GM19099 (cell line): Measurements from ENCODE around the gene ATP9B.

Source experiments
- POLR2A ChIP-seq: IDR thresholded peaks from 3 replicates; pipeline ENCODE4 v1.6.1; 2011; ENCODE audit warnings: low read depth; ENCODE audit not compliant: insufficient read length; ENCODE audit errors: extremely low read depth

The ATP9B gene

DNA sequence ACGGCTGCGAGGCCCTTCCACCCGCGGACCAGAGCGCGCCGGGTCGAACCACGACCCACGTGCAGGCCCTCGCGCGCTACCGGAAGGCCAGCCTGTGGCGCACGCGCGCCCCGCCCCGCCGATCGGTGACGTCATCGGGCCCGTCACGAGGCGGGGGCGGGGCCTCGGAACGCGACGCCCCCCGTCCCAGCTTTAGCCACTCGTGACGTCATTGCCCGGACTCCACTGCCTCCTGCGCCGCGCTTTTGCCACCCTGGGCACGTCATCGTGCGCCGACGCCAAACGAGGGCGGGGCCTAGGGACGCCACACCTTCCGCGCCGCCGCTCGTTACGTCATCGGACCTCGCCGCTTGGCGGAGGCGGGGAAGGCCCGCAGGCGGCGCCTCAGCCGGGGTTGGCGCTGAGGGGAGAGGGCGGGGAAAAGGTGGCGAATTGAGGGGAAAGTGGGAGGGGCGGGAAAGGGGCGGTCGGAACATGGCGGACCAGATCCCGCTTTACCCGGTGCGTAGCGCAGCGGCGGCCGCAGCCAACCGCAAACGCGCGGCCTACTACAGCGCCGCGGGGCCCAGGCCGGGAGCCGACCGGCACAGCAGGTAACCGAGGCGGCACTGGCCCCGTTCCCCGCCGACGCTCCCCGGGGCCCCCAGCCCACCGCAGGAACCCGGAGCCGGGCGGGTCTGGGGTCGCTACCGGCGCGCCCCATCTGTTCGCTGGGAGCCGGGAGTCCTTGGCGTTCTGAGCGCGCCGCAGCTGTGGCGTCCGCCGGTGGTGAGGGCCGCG is at the start of gene ATP9B:
Gene ATP9B, plus strand, starts transcription at position 458 of the 780 bp plus-strand sequence. Its CDS starts 17 bp downstream, at position 475.
- TF ChIP-seq POLR2A, result peak; percentile 60

- TF ChIP-seq POLR2A, result no peak
Measured at GRCh38 chr18:79019881-79020280, 49.3 kb upstream of the ATP9B start.

GRCh38 chr18:79022603-79023002 is 46.6 kb upstream of the ATP9B start:
- no peak for TF ChIP-seq POLR2A

DNA sequence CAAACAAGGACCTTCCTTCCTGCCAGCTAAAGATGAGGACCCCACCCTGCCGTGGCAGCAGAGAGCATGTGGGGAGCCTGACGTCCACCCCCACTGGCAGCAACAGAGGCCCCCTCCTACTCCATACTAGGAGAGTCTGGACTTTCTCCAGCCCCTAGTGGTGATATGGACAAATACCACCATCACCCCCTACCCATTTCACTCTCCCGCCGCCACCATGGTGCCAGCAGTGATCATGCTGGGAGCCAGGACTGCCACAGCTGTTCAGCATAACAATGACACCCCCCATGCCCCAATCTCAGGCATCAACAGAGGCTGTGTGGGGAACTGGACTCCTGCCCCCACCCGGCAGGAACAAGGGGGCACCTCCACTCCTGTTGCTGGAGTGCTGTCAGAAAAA is 42.7 kb upstream of the ATP9B start:
- no peak for TF ChIP-seq POLR2A

DNA sequence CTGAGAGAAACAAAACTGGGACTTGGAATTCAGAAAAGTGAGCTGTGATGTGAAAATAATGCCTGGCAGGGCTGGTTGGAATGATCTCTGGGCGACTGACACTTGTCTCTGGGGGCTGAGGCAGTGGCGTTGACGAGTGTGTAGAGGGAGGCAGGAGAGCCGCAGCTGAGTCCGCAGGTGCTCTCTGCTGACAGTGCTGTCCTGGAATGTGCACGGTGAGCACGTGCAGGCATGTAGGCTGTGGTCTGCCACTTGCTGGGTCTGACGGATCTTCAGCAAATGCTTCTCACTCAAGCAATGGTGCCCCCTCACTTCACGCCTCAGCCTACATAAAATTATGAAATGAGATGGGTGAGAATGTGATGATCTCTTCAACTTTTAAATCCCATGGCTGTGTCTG is 38.5 kb upstream of the ATP9B start:
- TF ChIP-seq POLR2A, result no peak

DNA sequence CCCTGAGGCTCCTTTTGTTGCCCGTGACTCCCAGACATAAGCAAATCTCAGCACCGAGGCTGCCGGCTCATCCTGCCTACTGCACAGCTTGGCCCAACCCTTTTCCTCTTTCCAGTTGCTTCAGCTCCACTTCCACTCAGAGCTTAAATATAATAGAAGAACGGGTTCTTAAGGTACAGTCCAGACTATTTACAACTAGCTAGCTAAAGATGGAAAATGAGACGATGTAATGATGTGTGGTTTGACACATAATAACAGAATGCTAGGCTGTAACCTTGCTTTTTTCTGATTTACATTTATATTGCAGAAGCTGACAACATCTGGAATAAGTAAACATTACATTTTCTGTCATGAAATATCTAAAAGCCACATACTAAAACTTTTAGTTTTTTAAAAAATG is 26.9 kb upstream of the ATP9B start:
- TF ChIP-seq POLR2A, result no peak

DNA sequence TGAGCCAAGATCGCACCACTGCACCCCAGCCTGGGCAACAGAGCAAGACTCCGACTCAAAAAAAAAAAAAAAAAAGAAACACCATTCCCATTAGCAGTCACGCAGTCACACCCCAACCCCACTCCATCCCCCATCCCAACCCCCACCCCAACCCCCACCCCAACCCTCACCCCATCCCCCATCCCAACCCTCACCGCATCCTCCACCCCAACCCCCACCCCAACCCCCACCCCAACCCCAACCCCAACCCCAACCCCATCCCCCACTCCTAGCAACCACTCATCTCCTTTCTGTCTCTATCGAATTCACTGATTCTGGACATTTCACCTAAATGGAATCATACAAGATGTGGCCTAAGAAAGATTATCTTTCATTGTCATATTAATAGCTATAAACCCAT is 25.9 kb upstream of the ATP9B start:
- TF ChIP-seq POLR2A, result no peak

GRCh38 chr18:79046522-79046921 is 22.7 kb upstream of the ATP9B start:
- TF ChIP-seq POLR2A, result no peak

DNA sequence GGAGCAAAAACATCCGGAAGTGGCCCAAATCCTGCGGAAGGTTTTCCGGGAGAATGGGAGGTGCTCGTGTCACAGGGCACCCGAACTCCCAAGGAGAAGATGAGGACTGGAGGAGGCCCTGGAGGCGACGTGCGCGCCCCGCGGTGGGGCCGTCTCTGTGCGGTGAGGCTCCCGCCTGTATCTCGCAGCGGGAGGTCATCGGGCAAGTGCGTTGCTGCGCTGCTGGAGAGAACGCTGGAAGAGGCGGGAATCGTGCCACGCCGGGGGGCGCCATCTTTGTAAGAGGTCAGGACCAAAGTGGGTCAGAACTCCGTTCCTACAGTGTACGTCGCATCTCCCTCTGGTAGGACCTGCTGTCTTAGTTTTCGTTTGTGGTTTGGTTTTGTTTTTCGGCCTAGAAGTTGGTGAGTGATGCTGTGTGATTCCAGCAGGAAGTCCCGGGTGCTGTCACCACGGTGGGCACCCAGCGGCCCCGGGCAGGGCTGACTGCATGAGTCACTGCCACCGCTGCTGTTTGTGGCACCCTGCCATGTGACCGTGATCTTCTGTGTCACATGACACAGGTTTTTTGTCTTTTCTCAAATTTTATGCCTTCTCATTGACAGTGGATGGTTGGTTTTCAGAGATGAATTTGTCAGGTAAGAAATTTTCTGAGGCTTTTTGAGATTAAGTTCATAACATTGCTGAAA is 21.5 kb upstream of the ATP9B start:
- TF ChIP-seq POLR2A, result no peak

GRCh38 chr18:79048245-79048632 is 21.0 kb upstream of the ATP9B start:
- TF ChIP-seq POLR2A, result no peak

GRCh38 chr18:79049506-79049905 is 19.7 kb upstream of the ATP9B start:
- TF ChIP-seq POLR2A, result no peak

GRCh38 chr18:79050005-79050404 is 19.2 kb upstream of the ATP9B start:
- TF ChIP-seq POLR2A, result no peak

GRCh38 chr18:79056827-79057367 is 12.3 kb upstream of the ATP9B start:
- TF ChIP-seq POLR2A, result no peak

DNA sequence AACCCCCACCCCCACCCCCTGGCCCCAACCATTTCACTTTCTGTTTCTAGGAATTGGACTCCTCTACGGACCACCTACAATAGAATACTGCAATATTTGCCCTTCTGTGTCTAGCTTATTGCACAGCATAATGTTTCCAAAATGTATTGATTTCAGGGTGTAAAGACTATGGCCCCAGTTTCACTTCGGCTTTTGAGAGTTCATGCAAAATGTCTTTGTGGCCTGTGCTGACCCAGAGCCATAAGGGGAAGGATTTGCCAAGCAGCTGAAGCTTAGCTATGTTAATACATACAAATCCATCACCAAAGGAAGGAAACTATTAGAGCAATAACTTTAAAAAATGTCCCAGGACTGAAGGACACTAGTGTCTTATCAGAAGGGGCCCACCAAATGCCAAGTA is 11.2 kb upstream of the ATP9B start:
- TF ChIP-seq POLR2A, result no peak

- no peak for TF ChIP-seq POLR2A
Measured at GRCh38 chr18:79062806-79063205, 6.4 kb upstream of the ATP9B start.

DNA sequence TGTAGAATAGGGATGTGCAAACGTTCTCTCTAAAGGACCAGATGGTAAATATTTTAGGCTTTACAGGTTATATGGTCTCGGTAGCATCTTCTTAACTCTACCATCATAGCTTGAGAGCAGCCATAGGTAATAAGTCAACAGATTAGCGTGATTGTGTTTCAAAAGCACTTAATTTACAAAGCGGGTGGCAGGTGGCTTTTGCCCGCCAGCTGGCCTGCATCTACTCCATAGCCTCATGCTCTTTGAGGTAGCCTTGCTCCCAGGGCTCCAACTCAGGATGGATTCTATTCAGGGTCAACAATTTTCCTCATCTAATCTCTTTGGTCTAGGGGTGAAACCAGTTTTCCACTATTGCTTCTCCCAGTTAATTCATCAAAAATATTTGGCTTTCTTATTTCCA is 5.0 kb upstream of the ATP9B start:
- TF ChIP-seq POLR2A, result no peak
